MG63 (cell line): ENCODE measurements around the gene CDKN1C. TPM values are rescaled to one million over a fixed set of nuclear protein-coding genes. Genes with fewer than 3 reads are reported as not detected.

Experiments
- DNase-seq: peaks from one replicate; pipeline ENCODE4 v3.0.0-alpha.2; 2020
- H3K27me3 ChIP-seq: fragments of 250-450 bp; sonication (Bioruptor Pico); 2 replicates; pipeline ENCODE4 v1.5.1; 2020; ENCODE audit warnings: mild to moderate bottlenecking, moderate library complexity
- H3K36me3 ChIP-seq: fragments of 250-450 bp; sonication (Bioruptor Pico); 2 replicates; pipeline ENCODE4 v1.5.1; 2020; ENCODE audit warnings: mild to moderate bottlenecking, moderate library complexity
- H3K4me3 ChIP-seq: fragments of 250-450 bp; sonication (Bioruptor Pico); 2 replicates; pipeline ENCODE4 v1.5.1; 2020; ENCODE audit warnings: mild to moderate bottlenecking, moderate library complexity
- H3K9me3 ChIP-seq: fragments of 250-450 bp; sonication (Bioruptor Pico); 2 replicates; pipeline ENCODE4 v1.5.1; 2020; ENCODE audit warnings: mild to moderate bottlenecking, moderate library complexity
- total RNA-seq: library from RNA; depleted of rRNA; stranded (reverse); fragments of >200 nt; shearing (Covaris generic); gene quantifications from 2 replicates; pipeline ENCODE4 v1.2.3, GENCODE V29; 2014; ENCODE audit warnings: low replicate concordance

Gene CDKN1C
- total RNA-seq, 1 experiment from 2014 or later: 0.56 TPM

DNA sequence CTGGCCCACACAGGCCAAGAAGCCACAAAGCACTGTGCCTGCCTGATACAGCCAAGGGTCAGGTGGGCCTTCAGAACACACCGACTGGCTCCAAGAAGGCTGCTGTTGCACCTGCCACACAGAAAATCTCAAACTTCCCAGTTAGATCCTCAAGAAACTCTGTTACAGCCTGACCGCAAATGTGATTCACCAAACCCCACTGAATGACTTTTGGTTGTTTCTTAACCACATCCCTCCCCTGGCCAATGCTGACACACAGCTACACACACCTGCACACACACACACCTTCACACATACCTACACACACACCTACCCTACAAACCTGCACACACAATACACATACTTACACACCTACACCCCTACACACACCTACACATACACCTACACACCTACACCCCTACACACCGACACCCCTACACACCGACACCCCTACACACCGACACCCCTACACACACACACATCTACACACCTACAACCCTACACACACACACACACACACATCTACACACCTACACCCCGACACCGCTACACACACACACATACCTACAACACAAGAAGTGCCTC, 31.5 kb downstream of the CDKN1C start:
- H3K9me3 ChIP-seq: no peaks in the 10 kb centered on the region

DNA sequence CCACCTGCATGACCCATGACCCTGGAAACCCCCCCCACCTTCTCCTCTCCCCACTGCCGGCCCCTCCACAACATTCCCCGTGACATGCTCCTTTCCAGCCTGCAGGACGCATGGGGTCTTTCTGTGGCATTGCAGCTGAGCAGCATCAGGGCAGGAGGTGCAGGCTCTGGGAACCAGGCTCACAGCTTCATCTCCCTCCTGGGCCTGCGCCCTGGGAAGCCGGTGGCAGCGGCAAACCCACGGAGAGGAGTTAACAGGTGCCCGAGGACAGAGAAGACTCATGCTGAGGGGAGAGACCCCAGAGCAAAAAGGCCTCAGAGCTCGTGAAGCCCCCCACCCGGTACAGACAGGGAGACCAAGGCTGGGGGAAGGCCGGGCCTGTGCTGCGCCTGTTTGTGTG, 32.2 kb downstream of the CDKN1C start:
- Histone ChIP-seq H3K36me3 (no peaks in the 10 kb centered on the region), H3K27me3 (no peaks in the 10 kb centered on the region), H3K9me3 (no peaks in the 10 kb centered on the region), H3K4me3 (no peak overlapping the region)
- no peak for DNase-seq

More for the DNA sequence above, 31.5 kb downstream of the CDKN1C start:
- no peak for DNase-seq
- Histone ChIP-seq H3K4me3 (no peak overlapping the region), H3K36me3 (no peaks in the 10 kb centered on the region), H3K27me3 (no peaks in the 10 kb centered on the region)

DNA sequence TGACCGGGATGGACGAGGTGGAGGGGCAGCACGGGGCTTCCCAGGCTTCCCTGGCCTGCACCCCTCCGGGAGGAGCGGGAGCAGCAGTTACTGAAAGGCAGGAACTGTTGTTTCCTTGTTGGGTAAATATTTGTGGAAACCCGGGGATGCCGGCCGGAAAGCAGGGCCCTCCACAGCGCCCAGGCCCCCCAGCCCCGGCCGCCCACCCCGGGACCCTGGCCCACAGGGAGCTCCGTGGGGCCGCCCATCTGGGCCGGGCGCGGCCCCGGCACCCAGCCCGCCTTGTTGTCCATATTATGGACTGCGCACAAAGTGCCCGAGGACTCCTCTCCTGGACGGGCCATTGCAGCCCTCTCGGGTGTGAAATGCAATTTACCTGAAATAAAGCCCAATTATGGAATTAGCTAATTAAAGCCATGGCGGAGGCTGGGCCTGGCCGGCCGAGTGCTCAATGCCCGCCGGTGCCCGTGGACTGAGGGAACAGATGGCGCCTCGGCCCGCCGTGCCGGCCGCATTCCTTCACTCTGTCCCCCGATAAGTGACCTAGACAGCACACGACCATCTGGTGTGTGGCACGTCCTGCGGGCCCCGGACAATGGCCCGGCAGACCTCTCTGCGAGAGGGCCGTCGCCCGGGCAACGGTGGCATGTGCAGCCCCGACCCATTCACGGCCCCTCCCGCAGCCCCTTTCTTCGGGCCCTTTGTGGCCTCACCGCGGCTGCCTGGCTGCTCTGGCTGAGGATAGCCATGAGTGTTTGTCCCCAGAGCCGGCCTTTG, 35.4 kb downstream of the CDKN1C start:
- Histone ChIP-seq H3K4me3 (no peak overlapping the region), H3K9me3 (no peaks in the 10 kb centered on the region), H3K36me3 (no peaks in the 10 kb centered on the region), H3K27me3 (no peaks in the 10 kb centered on the region)
- no peak for DNase-seq

DNA sequence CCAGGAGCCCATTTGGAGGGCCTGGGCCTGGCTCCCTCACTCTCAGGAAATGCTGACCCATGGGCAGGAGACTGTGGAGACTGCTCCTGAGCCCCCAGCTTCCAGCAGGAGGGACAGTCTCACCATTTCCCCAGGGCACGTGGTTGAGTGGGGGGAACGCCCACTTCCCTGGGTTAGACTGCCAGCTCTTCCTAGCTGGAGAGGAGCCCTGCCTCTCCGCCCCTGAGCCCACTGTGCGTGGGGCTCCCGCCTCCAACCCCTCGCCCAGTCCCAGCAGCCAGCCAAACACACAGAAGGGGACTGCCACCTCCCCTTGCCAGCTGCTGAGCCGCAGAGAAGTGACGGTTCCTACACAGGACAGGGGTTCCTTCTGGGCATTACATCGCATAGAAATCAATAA, 37.1 kb downstream of the CDKN1C start:
- no peaks in the 10 kb centered on the region for H3K9me3 ChIP-seq
- H3K27me3 ChIP-seq: no peaks in the 10 kb centered on the region
- no peak overlapping the region for H3K4me3 ChIP-seq
- H3K36me3 ChIP-seq: no peaks in the 10 kb centered on the region
- no peak for DNase-seq

DNA sequence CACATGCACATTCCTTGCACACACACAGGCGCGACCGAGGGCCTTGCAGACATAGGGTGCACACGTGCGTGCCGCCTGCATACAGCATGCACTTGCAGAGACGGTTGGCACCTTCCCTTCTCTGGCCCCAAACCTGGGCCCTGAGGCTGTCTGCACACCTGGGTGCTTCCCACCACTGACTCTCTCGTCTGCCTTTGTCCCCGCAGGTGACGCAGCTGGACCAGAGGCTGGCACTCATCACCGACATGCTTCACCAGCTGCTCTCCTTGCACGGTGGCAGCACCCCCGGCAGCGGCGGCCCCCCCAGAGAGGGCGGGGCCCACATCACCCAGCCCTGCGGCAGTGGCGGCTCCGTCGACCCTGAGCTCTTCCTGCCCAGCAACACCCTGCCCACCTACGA, 38.0 kb downstream of the CDKN1C start:
- Histone ChIP-seq H3K9me3 (no peaks in the 10 kb centered on the region), H3K27me3 (no peaks in the 10 kb centered on the region), H3K4me3 (no peak overlapping the region), H3K36me3 (no peaks in the 10 kb centered on the region)
- DNase-seq: no peak

DNA sequence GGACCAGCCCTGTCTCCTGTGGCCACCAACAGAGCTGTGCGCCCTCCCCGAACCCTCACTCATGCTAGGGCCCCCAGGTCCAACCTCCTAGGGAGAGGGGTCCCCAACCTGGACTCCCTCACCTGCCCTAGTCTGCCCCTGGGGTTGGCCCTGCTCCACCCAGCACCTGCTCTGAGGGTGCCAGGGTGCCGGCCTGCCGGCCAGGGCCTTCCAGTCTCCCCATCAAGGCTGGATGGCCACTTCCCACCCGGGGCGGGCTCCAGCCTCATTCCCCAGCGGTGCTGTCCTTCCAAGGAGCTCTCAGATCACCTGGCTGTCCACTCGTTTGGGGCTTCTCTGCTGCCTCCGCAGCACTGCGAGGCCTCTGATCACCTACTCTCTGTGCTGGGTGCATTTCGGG, 39.1 kb downstream of the CDKN1C start:
- Histone ChIP-seq H3K27me3 (no peaks in the 10 kb centered on the region), H3K36me3 (no peaks in the 10 kb centered on the region), H3K4me3 (no peak overlapping the region), H3K9me3 (no peaks in the 10 kb centered on the region)
- no peak for DNase-seq

DNA sequence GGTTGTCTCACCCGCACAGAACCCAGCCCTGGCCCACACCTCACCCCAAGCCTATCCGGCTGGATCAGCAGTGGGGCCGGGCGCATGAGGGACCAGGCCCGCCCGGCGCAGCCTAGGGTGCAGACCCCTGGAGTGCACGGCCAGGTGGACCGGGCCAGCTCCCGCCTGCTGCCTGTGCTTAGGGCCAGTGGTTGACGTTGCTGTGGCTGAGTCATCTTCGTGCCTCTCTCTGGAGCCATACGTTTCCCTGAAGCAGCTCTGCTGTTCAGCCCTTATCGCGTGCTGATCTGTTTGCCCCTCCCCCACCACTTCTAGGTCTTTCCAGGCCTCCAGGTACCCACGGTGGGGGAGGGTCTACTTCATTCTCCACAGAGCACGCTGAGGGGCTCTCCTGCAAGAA, 39.5 kb downstream of the CDKN1C start:
- H3K9me3 ChIP-seq: no peaks in the 10 kb centered on the region
- no peaks in the 10 kb centered on the region for H3K36me3 ChIP-seq
- no peaks in the 10 kb centered on the region for H3K27me3 ChIP-seq
- no peak overlapping the region for H3K4me3 ChIP-seq
- DNase-seq: no peak

DNA sequence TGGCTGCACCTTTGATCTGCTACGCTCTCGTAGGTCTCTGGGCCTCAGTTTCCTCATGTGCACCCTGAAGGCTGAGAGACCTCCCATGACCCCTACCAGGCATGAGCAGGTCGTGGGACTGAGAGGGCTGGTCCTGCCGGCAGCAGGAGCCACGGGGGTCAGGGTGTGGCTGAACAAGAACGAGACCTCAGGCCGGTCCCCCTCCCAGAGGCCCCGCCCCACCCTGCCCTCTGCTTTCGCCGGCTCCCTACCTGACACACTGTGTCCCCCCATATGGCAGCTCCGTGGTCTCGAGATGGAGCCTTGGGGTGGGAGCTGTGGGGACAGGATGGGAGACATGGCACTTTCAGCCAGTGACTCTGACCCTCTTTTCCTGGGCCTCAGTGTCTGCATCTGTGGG, 40.6 kb downstream of the CDKN1C start:
- H3K36me3 ChIP-seq: no peaks in the 10 kb centered on the region
- DNase-seq: no peak

DNA sequence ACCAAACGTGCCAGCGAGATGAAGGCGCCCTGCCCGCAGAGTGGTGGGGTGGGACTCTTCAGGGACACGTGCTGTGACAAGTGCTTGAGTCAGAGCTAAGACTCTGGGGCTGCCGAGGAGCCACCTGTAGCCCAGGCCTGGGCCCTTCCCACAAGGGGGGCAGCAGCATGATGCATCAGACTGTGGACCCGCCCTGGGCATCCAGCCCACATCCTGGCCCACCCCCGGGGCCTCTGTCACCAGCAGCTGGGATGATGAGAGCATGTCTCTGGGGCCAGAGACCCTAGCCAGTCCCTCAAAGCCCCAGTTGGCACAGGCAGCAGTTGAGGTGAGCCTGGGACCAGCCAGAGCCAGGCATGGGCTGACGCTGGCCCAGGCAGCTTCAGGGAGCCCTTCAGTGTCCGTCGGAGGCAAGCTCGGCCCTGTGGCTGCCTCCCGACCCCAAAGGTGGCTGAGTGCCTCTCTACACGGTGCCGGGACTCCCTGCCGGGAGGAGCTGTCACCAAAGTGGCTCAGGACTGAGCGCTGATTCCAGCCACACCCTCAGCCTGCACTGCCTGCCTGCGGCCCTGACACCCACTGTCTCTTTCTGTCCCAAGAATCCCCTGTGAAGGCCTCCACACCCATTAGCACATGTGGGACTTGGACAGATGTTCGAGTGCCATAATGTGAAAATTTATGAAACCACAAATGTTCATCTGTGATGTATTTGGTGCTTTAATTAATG, 41.3 kb downstream of the CDKN1C start:
- H3K4me3 ChIP-seq: no peak overlapping the region
- DNase-seq: no peak
- no peaks in the 10 kb centered on the region for H3K27me3 ChIP-seq
- H3K9me3 ChIP-seq: no peaks in the 10 kb centered on the region
- H3K36me3 ChIP-seq: no peaks in the 10 kb centered on the region

More for the DNA sequence above, 40.6 kb downstream of the CDKN1C start:
- no peak overlapping the region for H3K4me3 ChIP-seq
- H3K9me3 ChIP-seq: no peaks in the 10 kb centered on the region
- H3K27me3 ChIP-seq: no peaks in the 10 kb centered on the region

DNA sequence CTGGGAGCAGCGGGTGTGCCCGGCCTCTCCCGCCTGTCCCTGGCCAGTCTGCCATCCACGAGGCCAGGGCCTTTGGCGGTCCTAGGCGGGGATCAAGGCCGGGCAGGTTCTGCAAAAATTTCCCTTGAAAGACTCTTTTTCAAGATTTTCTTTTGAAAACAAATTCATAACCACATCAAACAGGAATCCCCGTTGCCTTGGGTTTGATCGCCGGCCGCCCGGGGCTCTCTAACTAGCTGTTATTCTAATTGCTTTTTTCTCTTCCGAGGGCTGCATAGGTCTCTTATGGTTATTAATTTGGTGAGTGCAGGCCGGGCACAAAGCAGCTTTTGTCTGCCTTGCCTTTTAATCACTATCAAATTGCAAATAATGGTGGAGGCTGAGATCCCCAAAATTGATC, 42.0 kb downstream of the CDKN1C start:
- DNase-seq: no peak
- Histone ChIP-seq H3K4me3 (no peak overlapping the region), H3K27me3 (no peaks in the 10 kb centered on the region), H3K9me3 (no peaks in the 10 kb centered on the region), H3K36me3 (no peaks in the 10 kb centered on the region)

DNA sequence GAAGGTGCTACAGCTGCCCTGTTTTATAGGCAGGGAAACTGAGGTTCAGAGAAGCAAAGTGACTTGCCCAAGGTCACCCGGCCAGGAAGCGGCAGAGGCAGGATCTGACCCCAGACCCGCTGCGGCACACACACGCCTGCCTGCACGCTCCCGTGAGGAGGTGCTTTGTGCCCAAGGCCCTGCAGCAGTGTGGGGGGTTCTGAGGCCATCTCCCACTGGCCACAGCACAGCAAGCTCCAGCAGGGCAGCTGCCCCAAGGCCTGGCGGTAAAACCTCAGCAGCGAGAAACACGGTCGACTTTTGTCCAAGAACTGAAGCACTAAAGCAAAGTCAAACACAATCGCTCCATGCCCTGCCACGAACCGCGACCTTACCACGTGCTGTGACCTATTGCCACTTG, 42.7 kb downstream of the CDKN1C start:
- Histone ChIP-seq H3K9me3 (no peaks in the 10 kb centered on the region), H3K36me3 (no peaks in the 10 kb centered on the region)
- no peak for DNase-seq

DNA sequence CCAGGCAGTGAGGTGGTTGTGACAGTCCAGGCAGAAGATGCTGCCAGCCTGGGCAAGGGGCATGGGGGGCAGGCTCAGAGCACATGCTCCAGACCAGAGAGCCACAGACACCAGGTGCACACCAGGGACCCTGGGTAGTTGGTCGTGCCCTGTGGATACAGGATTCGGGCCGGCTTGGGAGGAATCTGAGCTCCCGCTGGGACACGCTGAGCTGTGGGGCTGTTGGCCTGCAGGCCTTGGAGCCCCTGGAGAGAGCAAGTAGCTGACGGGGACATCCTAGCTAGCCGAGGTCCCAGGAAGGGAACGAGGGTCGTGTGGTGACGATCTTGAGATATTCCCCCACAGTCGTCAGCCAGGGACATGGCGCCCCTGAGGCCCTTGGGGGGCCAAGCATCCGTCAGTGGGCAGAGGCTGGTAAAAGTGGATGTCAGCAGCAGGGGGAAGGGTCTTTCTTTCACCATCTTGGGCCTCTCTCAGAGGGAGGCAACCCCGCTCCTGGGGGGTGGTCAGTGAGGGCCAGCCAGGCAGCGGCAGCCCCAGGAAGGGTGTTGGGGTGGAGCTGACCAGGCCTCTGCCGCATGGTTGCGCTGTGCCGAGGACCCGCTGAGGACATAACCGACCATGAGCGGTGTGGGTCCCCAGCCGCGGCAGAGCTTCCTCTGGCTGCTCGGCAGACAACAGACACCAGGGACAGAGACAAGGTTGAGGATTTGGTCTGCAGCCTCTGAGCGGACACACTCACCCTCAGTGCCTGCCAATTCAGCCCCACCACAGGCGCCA, 44.0 kb downstream of the CDKN1C start:
- no peak overlapping the region for H3K4me3 ChIP-seq
- H3K9me3 ChIP-seq: no peaks in the 10 kb centered on the region
- no peak for DNase-seq
- H3K27me3 ChIP-seq: no peaks in the 10 kb centered on the region
- no peaks in the 10 kb centered on the region for H3K36me3 ChIP-seq

More for the DNA sequence above, 42.7 kb downstream of the CDKN1C start:
- Histone ChIP-seq H3K27me3 (no peaks in the 10 kb centered on the region), H3K4me3 (no peak overlapping the region)

DNA sequence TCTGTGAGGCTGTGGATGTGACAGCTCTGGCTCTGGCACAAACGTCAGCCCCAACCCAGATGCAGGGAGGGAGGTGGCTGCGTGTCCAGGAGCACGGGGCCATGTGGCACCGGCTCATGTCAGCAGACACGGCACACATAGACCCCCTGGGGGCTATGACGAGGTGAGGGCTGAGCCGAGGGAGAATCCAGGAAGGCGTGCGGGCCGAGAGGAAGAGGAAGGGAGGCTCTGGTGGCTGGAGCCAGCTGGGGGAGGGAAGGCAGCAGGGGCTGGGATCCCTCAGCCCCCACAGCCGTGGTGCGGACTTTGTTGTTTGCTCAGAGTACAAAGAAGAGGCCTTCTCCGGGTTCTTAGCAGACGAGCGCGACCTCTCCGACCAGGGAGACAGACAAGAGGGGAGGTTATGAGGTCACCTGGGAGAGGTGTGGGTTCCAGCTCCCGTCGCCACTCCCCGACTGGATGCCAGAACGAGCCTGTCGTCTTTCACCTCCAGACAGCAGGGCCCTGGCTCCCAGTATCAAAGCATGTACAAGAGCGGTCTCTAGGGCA, 46.1 kb downstream of the CDKN1C start:
- H3K4me3 ChIP-seq: no peak overlapping the region
- no peaks in the 10 kb centered on the region for H3K9me3 ChIP-seq
- DNase-seq: no peak
- H3K36me3 ChIP-seq: no peaks in the 10 kb centered on the region
- H3K27me3 ChIP-seq: no peaks in the 10 kb centered on the region

DNA sequence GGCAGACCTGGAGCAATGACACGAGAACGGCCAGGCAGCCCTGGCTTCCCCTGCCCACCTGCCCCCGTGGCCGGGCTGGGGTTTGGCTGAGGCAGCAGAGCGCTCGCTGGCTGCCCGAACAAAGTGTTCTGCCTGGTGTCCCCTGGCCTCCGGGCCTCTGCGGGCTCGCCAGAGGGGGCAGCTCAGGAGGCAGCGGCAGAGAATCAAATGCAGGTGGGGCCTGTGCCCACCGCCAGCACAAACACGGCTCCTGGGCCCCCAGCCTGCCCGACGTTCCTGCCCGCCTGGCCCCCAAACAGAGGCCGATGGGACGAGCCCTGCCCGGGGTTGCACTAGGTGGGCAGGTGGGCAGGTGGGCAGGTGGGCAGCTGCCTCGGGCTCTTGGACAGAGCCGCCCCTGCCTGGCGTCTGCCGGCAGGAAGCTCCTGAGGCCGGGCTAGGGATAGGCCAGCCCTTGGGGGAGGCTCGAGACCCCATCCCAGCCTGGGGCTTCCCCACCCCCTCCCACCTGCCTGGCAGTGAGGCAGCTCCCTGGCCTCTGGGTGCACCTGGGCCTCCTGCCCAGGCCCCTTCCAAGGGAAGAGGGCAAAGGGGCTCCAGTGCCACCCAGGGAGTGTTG, 46.8 kb downstream of the CDKN1C start:
- H3K36me3 ChIP-seq: no peaks in the 10 kb centered on the region
- H3K27me3 ChIP-seq: no peaks in the 10 kb centered on the region
- H3K4me3 ChIP-seq: no peak overlapping the region
- no peak for DNase-seq
- no peaks in the 10 kb centered on the region for H3K9me3 ChIP-seq

DNA sequence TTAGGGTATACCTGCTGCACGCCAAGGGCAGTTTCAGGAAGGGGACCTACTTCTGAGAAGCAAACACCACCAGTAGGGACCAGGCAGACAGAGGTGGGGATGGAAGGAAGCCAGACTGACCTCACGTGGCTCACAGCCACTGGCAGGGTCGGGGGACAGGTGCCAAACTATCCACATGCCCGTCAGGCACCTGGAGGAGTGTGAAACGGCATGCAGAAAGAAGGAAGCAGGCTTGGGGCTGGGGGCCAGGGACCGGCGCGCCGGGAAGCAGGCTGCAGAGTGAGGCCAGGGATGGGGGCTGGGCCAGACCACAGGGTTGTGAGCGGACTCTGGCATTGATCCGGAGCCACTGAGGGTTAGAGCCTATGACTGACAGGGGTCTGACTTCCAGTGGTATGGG, 47.5 kb downstream of the CDKN1C start:
- no peaks in the 10 kb centered on the region for H3K27me3 ChIP-seq
- no peaks in the 10 kb centered on the region for H3K9me3 ChIP-seq
- H3K4me3 ChIP-seq: no peak overlapping the region
- DNase-seq: no peak
- H3K36me3 ChIP-seq: no peaks in the 10 kb centered on the region

DNA sequence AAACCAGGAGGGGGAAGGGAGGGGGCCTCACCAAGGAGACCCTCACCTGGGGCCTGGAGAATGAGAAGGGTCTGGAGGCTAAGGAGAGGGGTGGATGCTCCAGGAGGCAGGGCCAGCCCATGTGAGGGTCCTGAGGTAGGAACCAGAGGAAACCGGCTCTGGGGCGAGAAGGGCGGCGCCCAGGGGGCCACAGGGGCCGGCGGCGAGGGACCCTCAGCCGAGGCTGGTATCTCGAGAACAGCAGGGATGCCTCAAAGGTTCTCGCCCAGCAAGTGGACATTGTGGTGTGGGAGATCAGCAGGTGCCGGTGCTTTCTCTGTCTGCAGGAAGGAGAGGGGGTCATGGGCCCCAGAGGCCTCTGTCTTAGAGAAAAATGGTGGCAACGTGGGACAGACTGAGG, 47.9 kb downstream of the CDKN1C start:
- no peaks in the 10 kb centered on the region for H3K9me3 ChIP-seq
- no peaks in the 10 kb centered on the region for H3K27me3 ChIP-seq

More for the DNA sequence above, 47.9 kb downstream of the CDKN1C start:
- DNase-seq: no peak
- Histone ChIP-seq H3K36me3 (no peaks in the 10 kb centered on the region), H3K4me3 (no peak overlapping the region)
